Measurements from ENCODE around the gene SPATS1. TPM values are rescaled to one million over a fixed set of nuclear protein-coding genes. Genes with fewer than 3 reads are reported as not detected.
"Not testable (repeated sequence)": the region's sequence is repeated elsewhere in the genome, so short reads cannot be mapped to it uniquely, and the experiment has no call there.

Gene SPATS1
- polyA plus RNA-seq, 1 donor = not detected

GRCh38 chr6:44341095-44341890 lies 1.2 kb upstream of the SPATS1 start:
- no peak for DNase-seq
- no CpG with 5 or more reads among the region's 8 CpGs for whole genome bisulfite sequencing (ENCODE audit: insufficient coverage, low lambda C conversion rate)

GRCh38 chr6:44342052-44342451 lies 398 bp upstream of the SPATS1 start:
- Histone ChIP-seq H3K4me1 (ENCODE audit: control insufficient read depth, insufficient read depth, low read length) (no peaks in the 10 kb centered on the region), H3K27me3 (ENCODE audit: control insufficient read depth, insufficient read depth, low read length) (peaks cover 43% of the 10 kb centered on the region), H3K27ac (ENCODE audit: low read length) (no peak overlapping the region), H3K4me3 (ENCODE audit: low read length) (no peak overlapping the region), H3K36me3 (ENCODE audit: control insufficient read depth, insufficient read depth, low read length) (no peaks in the 10 kb centered on the region), H3K9me3 (ENCODE audit: control insufficient read depth, low read depth, low read length) (peaks cover 4% of the 10 kb centered on the region)
- 100% methylated on average over 2 of the region's 6 CpGs for WGBS (ENCODE audit: insufficient coverage, low lambda C conversion rate)
- DNase-seq = no peak

More at GRCh38 chr6:44341095-44341890, 1.2 kb upstream of the SPATS1 start:
- Histone ChIP-seq H3K27me3 (ENCODE audit: control insufficient read depth, insufficient read depth, low read length) (peaks cover 43% of the 10 kb centered on the region), H3K36me3 (ENCODE audit: control insufficient read depth, insufficient read depth, low read length) (no peaks in the 10 kb centered on the region), H3K4me3 (ENCODE audit: low read length) (no peak overlapping the region), H3K9me3 (ENCODE audit: control insufficient read depth, low read depth, low read length) (peaks cover 4% of the 10 kb centered on the region), H3K4me1 (ENCODE audit: control insufficient read depth, insufficient read depth, low read length) (no peaks in the 10 kb centered on the region), H3K27ac (ENCODE audit: low read length) (no peak overlapping the region)

DNA sequence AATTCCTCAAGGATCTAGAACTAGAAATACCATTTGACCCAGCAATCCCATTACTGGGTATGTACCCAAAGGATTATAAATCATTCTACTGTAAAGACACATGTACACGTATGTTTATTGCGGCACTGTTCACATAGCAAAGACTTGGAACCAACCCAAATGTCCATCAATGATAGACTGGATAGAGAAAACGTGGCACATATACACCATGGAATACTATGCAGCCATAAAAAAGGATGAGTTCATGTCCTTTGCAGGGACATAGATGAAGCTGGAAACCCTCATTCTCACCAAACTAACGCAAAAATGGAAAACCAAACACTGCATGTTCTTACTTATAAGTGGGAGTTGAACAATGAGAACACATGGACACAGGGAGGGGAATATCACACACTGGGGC lies 4.4 kb downstream of the SPATS1 start:
- not testable (repeated sequence) for DNase-seq; H3K27ac ChIP-seq (ENCODE audit: low read length); H3K4me1 ChIP-seq (ENCODE audit: control insufficient read depth, insufficient read depth, low read length); H3K36me3 ChIP-seq (ENCODE audit: control insufficient read depth, insufficient read depth, low read length); H3K9me3 ChIP-seq (ENCODE audit: control insufficient read depth, low read depth, low read length); H3K4me3 ChIP-seq (ENCODE audit: low read length)
- WGBS (ENCODE audit: insufficient coverage, low lambda C conversion rate) = no CpG with 5 or more reads among the region's 4 CpGs
- peaks cover 33% of the 10 kb centered on the region for H3K27me3 ChIP-seq (ENCODE audit: control insufficient read depth, insufficient read depth, low read length)

DNA sequence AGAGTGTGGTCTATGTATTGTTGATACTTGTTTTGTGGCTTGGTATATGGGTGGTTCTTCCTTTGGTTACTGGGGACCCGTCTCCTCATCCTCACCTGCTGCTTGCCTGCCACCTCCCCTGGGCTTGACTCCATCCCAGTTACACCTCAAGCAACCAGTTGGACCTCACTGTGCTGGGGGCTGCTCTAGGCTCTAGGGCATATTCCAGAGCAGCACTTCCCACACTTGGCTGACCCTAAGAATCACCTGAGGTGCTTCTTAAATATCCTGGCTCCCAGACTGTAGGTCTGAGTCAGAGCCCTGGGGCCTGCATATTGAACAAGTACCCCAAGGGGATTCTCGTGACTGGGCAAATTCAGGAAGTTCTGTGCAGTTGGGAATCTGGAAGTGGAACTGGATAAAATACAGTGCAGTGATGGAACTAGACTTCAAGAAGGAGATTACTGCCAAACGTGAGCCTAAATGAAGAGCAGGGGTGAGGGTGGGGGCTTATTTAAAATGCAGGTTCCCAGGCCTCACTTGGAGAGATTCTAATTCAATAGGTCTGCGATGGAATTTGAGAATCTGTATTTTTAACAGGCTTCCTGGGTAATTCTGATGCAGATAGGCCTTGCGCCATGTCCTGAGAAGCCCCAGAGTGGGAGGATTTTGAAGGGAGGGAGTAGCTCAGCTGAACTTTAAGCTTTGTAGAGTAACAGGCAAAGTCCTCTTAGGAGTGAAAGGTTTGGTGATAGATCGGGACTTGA lies 7.6 kb downstream of the SPATS1 start:
- Histone ChIP-seq H3K9me3 (ENCODE audit: control insufficient read depth, low read depth, low read length) (no peaks in the 10 kb centered on the region), H3K27ac (ENCODE audit: low read length) (no peak overlapping the region), H3K36me3 (ENCODE audit: control insufficient read depth, insufficient read depth, low read length) (no peaks in the 10 kb centered on the region), H3K4me1 (ENCODE audit: control insufficient read depth, insufficient read depth, low read length) (no peaks in the 10 kb centered on the region), H3K27me3 (ENCODE audit: control insufficient read depth, insufficient read depth, low read length) (peaks cover 7% of the 10 kb centered on the region), H3K4me3 (ENCODE audit: low read length) (no peak overlapping the region)
- WGBS (ENCODE audit: insufficient coverage, low lambda C conversion rate) = 60% methylated on average over 2 of the region's 6 CpGs
- DNase-seq = no peak

GRCh38 chr6:44350650-44350994 lies 8.2 kb downstream of the SPATS1 start:
- not testable (repeated sequence) for DNase-seq; H3K9me3 ChIP-seq (ENCODE audit: control insufficient read depth, low read depth, low read length); H3K27ac ChIP-seq (ENCODE audit: low read length); H3K4me3 ChIP-seq (ENCODE audit: low read length); H3K36me3 ChIP-seq (ENCODE audit: control insufficient read depth, insufficient read depth, low read length); H3K4me1 ChIP-seq (ENCODE audit: control insufficient read depth, insufficient read depth, low read length); H3K27me3 ChIP-seq (ENCODE audit: control insufficient read depth, insufficient read depth, low read length)
- 67% methylated on average over 1 of the region's 4 CpGs for WGBS (ENCODE audit: insufficient coverage, low lambda C conversion rate)

GRCh38 chr6:44352259-44352658 lies 9.8 kb downstream of the SPATS1 start:
- DNase-seq = no peak
- H3K27ac ChIP-seq (ENCODE audit: low read length) = no peak overlapping the region
- H3K27me3 ChIP-seq (ENCODE audit: control insufficient read depth, insufficient read depth, low read length) = peaks cover 4% of the 10 kb centered on the region
- no peaks in the 10 kb centered on the region for H3K4me1 ChIP-seq (ENCODE audit: control insufficient read depth, insufficient read depth, low read length)
- H3K36me3 ChIP-seq (ENCODE audit: control insufficient read depth, insufficient read depth, low read length) = no peaks in the 10 kb centered on the region
- no peaks in the 10 kb centered on the region for H3K9me3 ChIP-seq (ENCODE audit: control insufficient read depth, low read depth, low read length)
- WGBS (ENCODE audit: insufficient coverage, low lambda C conversion rate) = 71% methylated on average over 2 of the region's 4 CpGs
- no peak overlapping the region for H3K4me3 ChIP-seq (ENCODE audit: low read length)

- WGBS (ENCODE audit: insufficient coverage, low lambda C conversion rate) = no CpG with 5 or more reads among the region's 2 CpGs
- Histone ChIP-seq H3K9me3 (ENCODE audit: control insufficient read depth, low read depth, low read length) (no peaks in the 10 kb centered on the region), H3K4me3 (ENCODE audit: low read length) (no peak overlapping the region), H3K27me3 (ENCODE audit: control insufficient read depth, insufficient read depth, low read length) (peaks cover 4% of the 10 kb centered on the region), H3K4me1 (ENCODE audit: control insufficient read depth, insufficient read depth, low read length) (no peaks in the 10 kb centered on the region), H3K27ac (ENCODE audit: low read length) (no peak overlapping the region), H3K36me3 (ENCODE audit: control insufficient read depth, insufficient read depth, low read length) (no peaks in the 10 kb centered on the region)
- no peak for DNase-seq
These were observed 10.9 kb downstream of the SPATS1 start for GRCh38 chr6:44353336-44353735.

DNA sequence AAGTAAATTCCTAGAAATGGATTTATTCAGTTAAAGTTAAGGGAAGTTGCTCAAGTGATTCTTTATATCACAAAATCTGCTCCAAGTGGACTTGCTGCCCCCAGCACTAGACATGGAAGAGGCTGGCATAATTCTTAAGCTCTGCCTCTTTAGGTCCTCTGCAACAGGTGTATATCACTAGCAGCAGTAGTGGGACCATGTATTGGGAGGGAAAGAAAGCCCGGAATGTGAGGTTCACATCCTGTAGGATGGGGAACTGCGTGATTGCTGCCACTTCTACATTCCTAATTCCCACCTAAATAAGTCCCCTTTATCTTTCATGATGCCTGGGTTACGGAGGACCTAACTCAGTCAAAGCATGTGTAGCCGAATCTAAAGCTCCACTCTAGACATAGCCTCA lies 13.2 kb downstream of the SPATS1 start:
- no peak for DNase-seq
- H3K27me3 ChIP-seq (ENCODE audit: control insufficient read depth, insufficient read depth, low read length) = peaks cover 4% of the 10 kb centered on the region
- no peak overlapping the region for H3K27ac ChIP-seq (ENCODE audit: low read length)
- WGBS (ENCODE audit: insufficient coverage, low lambda C conversion rate) = no CpG with 5 or more reads among the region's 4 CpGs
- H3K36me3 ChIP-seq (ENCODE audit: control insufficient read depth, insufficient read depth, low read length) = no peaks in the 10 kb centered on the region
- H3K4me3 ChIP-seq (ENCODE audit: low read length) = no peak overlapping the region
- H3K9me3 ChIP-seq (ENCODE audit: control insufficient read depth, low read depth, low read length) = no peaks in the 10 kb centered on the region
- H3K4me1 ChIP-seq (ENCODE audit: control insufficient read depth, insufficient read depth, low read length) = no peaks in the 10 kb centered on the region

DNA sequence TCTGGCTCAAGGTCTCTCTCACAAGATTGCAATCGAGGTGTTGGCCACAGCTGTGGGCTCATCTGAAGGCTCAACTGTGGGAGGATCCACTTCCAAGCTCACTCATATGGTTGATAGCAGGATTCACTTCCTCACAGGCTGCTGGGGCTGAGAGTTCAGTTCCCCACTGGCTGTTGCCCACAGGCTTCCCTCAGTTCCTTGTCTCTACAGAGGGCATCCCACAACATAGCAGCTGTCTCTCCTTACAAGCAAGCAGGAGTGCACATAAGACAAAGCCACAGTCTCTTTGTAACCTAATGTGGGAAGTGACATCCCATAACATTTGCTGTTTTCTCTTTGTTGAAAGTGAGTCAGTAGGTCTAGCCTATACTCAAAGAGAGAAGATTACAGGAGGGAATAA lies 14.0 kb downstream of the SPATS1 start:
- Histone ChIP-seq H3K27me3 (ENCODE audit: control insufficient read depth, insufficient read depth, low read length) (peaks cover 4% of the 10 kb centered on the region), H3K9me3 (ENCODE audit: control insufficient read depth, low read depth, low read length) (no peaks in the 10 kb centered on the region), H3K36me3 (ENCODE audit: control insufficient read depth, insufficient read depth, low read length) (no peaks in the 10 kb centered on the region), H3K27ac (ENCODE audit: low read length) (no peak overlapping the region), H3K4me3 (ENCODE audit: low read length) (no peak overlapping the region), H3K4me1 (ENCODE audit: control insufficient read depth, insufficient read depth, low read length) (no peaks in the 10 kb centered on the region)
- no peak for DNase-seq
- no CpG with 5 or more reads among the region's 1 CpG for WGBS (ENCODE audit: insufficient coverage, low lambda C conversion rate)

DNA sequence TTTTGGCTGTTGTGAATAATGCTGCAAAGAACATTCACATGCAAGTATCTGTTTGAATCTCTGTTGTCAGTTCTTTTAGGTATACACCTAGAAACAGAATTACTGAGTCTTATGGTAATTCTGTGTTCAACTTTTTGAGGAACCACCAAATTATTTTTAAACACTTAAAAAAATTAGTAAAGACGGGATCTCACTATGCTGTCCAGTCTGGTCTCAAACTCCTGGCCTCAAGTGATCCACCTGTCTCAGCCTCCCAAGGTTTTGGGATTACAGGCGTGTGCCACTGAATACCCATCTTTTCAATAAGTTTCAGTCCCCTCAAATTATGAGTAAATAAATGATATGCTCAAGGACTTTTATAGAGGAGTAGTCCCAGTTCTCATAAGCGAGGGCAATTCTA lies 17.5 kb downstream of the SPATS1 start:
- no peak overlapping the region for H3K4me3 ChIP-seq (ENCODE audit: low read length)
- H3K9me3 ChIP-seq (ENCODE audit: control insufficient read depth, low read depth, low read length) = no peaks in the 10 kb centered on the region
- H3K27me3 ChIP-seq (ENCODE audit: control insufficient read depth, insufficient read depth, low read length) = peaks cover 7% of the 10 kb centered on the region
- DNase-seq = no peak
- no peaks in the 10 kb centered on the region for H3K36me3 ChIP-seq (ENCODE audit: control insufficient read depth, insufficient read depth, low read length)
- WGBS (ENCODE audit: insufficient coverage, low lambda C conversion rate) = no CpG with 5 or more reads among the region's 3 CpGs
- no peaks in the 10 kb centered on the region for H3K4me1 ChIP-seq (ENCODE audit: control insufficient read depth, insufficient read depth, low read length)
- no peak overlapping the region for H3K27ac ChIP-seq (ENCODE audit: low read length)

Data from large intestine (tissue), 3 donors.